Mesenchymal stem cell (in vitro differentiated cells and primary cell): ENCODE data around the gene CDKN2B. TPM values are rescaled to one million over a fixed set of nuclear protein-coding genes. Genes with fewer than 3 reads are reported as not detected.
"Not testable (repeated sequence)": the region's sequence is repeated elsewhere in the genome, so short reads cannot be mapped to it uniquely, and the experiment has no call there.

Experiments used
- DNase-seq: peaks from one replicate; pipeline ENCODE4 v3.0.0-alpha.2; 2013
- H2AFZ ChIP-seq: one replicate; pipeline ENCODE4 v1.6.1; 2013; ENCODE audit warnings: low read depth, mild to moderate bottlenecking, control low read depth, inconsistent platforms, low read length, moderate library complexity
- H2AK5ac ChIP-seq: 2 replicates; pipeline ENCODE4 v1.6.1; 2013; ENCODE audit warnings: low read length, moderate library complexity, mild to moderate bottlenecking, inconsistent platforms; ENCODE audit not compliant: severe bottlenecking
- H2BK120ac ChIP-seq: one replicate; pipeline ENCODE4 v1.6.1; 2013; ENCODE audit warnings: low read depth, mild to moderate bottlenecking, inconsistent platforms, low read length, moderate library complexity
- H2BK12ac ChIP-seq, 2 experiments: one replicate each; pipeline ENCODE4 v1.6.1; 2013; ENCODE audit warnings: inconsistent platforms in 2 of 2, low read length in 2 of 2, mild to moderate bottlenecking in 2 of 2, moderate library complexity in 2 of 2, control low read depth in 1 of 2
- H2BK15ac ChIP-seq: one replicate; pipeline ENCODE4 v1.6.1; 2013; ENCODE audit warnings: mild to moderate bottlenecking, low read depth, inconsistent platforms; ENCODE audit not compliant: poor library complexity, severe bottlenecking
- H2BK5ac ChIP-seq: 2 replicates; pipeline ENCODE4 v1.6.1; 2013; ENCODE audit warnings: low read depth, mild to moderate bottlenecking, low read length, control low read depth, inconsistent platforms; ENCODE audit not compliant: poor library complexity, severe bottlenecking
- H3K14ac ChIP-seq, 2 experiments: one replicate each; pipeline ENCODE4 v1.6.1; 2013; ENCODE audit warnings: inconsistent platforms in 2 of 2, low read length in 2 of 2, control low read depth in 1 of 2, mild to moderate bottlenecking in 1 of 2, moderate library complexity in 1 of 2
- H3K18ac ChIP-seq, 2 experiments: one replicate each; pipeline ENCODE4 v1.6.1; 2013; ENCODE audit warnings: inconsistent platforms in 2 of 2, low read length in 2 of 2, control low read depth in 1 of 2, low read depth in 1 of 2, mild to moderate bottlenecking in 1 of 2
- H3K23ac ChIP-seq, 2 experiments: one replicate each; pipeline ENCODE4 v1.6.1; 2013; ENCODE audit warnings: inconsistent platforms in 2 of 2, low read length in 2 of 2, mild to moderate bottlenecking in 2 of 2, moderate library complexity in 2 of 2, control low read depth in 1 of 2
- H3K27ac ChIP-seq: 2 replicates; pipeline ENCODE4 v1.5.1; 2013; ENCODE audit warnings: mild to moderate bottlenecking, moderate library complexity, low read length, control low read depth, inconsistent platforms; ENCODE audit not compliant: poor library complexity, severe bottlenecking
- H3K27me3 ChIP-seq, 2 experiments: 2 replicates each; pipeline versions ENCODE4 v1.6.1 to v1.7.0; 2013; ENCODE audit warnings: low read length in 2 of 2, mild to moderate bottlenecking in 2 of 2, moderate library complexity in 2 of 2, control low read depth in 1 of 2, inconsistent platforms in 1 of 2; ENCODE audit not compliant: control insufficient read depth in 1 of 2, insufficient read depth in 1 of 2
- H3K36me3 ChIP-seq, 2 experiments: 2 replicates each; pipeline versions ENCODE4 v1.6.1 to v1.7.0; 2013; ENCODE audit warnings: low read length in 2 of 2, control low read depth in 1 of 2, inconsistent platforms in 1 of 2, low read depth in 1 of 2, mild to moderate bottlenecking in 1 of 2; ENCODE audit not compliant: insufficient read depth in 2 of 2, control insufficient read depth in 1 of 2
- H3K4ac ChIP-seq, 2 experiments: one replicate each; pipeline ENCODE4 v1.6.1; 2013; ENCODE audit warnings: inconsistent platforms in 2 of 2, low read length in 2 of 2, mild to moderate bottlenecking in 2 of 2, moderate library complexity in 2 of 2, control low read depth in 1 of 2, low read depth in 1 of 2
- H3K4me1 ChIP-seq: 2 replicates; pipeline ENCODE4 v1.6.1; 2013; ENCODE audit warnings: low read depth, low read length, control low read depth; ENCODE audit not compliant: control insufficient read depth, insufficient read depth
- H3K4me2 ChIP-seq: 2 replicates; pipeline ENCODE4 v1.6.1; 2013; ENCODE audit warnings: low read length, mild to moderate bottlenecking, inconsistent platforms; ENCODE audit not compliant: poor library complexity, severe bottlenecking
- H3K4me3 ChIP-seq, 2 experiments: 2 replicates each; pipeline versions ENCODE4 v1.5.1 to v1.7.0; 2013; ENCODE audit warnings: low read length in 2 of 2, mild to moderate bottlenecking in 2 of 2, control low read depth in 1 of 2, low read depth in 1 of 2; ENCODE audit not compliant: insufficient read depth in 1 of 2
- H3K79me1 ChIP-seq: replicated peaks from 2 replicates; pipeline ENCODE4 v1.6.1; 2013; ENCODE audit warnings: mild to moderate bottlenecking, control low read depth, low read length, inconsistent platforms; ENCODE audit not compliant: poor library complexity, severe bottlenecking
- H3K9ac ChIP-seq: 2 replicates; pipeline ENCODE4 v1.7.0; 2013; ENCODE audit warnings: mild to moderate bottlenecking, low read length, moderate library complexity
- H3K9me3 ChIP-seq: 2 replicates; pipeline ENCODE4 v1.7.0; 2013; ENCODE audit warnings: mild to moderate bottlenecking, low read length; ENCODE audit not compliant: control insufficient read depth
- H4K8ac ChIP-seq: one replicate; pipeline ENCODE4 v1.6.1; 2013; ENCODE audit warnings: inconsistent platforms, mild to moderate bottlenecking, low read length, moderate library complexity
- H4K91ac ChIP-seq: one replicate; pipeline ENCODE4 v1.6.1; 2013; ENCODE audit warnings: mild to moderate bottlenecking, low read length, inconsistent platforms
- WGBS: methylation state at CpG from one replicate; pipeline ENCODE4 v1.1.7; 2013; ENCODE audit warnings: mixed read lengths; 5-methylcytosine and 5-hydroxymethylcytosine counted together
- polyA plus RNA-seq, 2 experiments: library from polyadenylated mRNA; stranded (reverse); fragments of 200-250 nt; gene quantifications; one replicate each; pipeline ENCODE4 v1.2.3, GENCODE V29; 2013

The CDKN2B gene, protein sequence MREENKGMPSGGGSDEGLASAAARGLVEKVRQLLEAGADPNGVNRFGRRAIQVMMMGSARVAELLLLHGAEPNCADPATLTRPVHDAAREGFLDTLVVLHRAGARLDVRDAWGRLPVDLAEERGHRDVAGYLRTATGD
- polyA plus RNA-seq (2013, experiment 1 of 2), result 36.2 TPM
- polyA plus RNA-seq (2013, experiment 2 of 2), result 34.9 TPM

DNA sequence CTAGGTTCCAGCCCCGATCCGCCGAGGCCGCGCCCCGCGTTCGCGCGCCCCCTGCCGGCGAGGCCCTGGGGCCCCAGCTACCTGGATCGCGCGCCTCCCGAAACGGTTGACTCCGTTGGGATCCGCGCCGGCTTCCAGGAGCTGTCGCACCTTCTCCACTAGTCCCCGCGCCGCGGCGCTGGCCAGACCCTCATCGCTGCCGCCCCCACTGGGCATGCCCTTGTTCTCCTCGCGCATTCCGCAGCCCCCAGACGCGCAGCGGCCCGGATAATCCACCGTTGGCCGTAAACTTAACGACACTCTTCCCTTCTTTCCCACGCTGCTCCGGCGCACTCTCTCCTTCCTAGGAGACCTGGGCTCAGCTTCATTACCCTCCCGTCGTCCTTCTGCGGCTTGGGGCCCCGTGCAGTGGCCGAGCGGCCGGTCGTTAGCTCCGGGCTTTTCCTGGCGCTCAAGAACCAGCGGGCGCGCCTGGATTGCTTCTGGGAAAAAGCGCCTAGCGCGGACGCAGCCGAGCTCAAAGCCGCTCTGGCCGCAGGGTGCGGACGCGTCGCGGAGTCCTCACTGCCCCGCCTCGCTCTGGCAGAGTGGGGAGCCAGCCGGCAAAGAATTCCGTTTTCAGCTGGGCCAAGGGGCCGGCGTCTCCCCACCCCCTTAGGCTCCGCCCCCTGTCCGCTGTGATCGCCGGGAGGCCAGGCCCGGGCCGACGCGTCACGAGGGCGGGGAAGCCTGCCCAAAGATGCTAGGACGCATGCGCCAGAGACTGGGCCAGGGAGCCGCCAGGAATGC, at the start of gene CDKN2B:
CDKN2B (minus strand) TSS at position 589 of the 789 bp plus-strand sequence; CDS start at position 237, 352 bp downstream.
- H2BK12ac ChIP-seq, result peak within 1 kb of the TSS; percentile 51 to 79

DNA sequence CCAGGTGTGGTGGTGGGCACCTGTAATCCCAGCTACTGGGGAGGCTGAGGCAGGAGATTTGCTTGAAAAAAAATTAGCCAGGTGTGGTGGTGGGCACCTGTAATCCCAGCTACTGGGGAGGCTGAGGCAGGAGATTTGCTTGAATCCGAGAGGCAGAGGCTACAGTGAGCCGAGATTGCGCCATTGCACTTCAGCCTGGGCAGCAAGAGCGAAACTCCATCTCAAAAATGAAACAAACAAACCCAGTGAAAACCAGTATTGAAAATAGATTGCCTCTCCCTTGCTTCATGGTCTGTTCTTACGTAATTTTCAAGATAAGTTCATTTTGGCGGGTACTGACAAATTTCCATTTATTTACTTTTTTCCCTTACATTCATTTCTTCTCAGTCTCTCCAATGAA, 48.9 kb upstream of the CDKN2B start:
- not testable (repeated sequence) for H3K18ac ChIP-seq, H2AFZ ChIP-seq
- 97% methylated on average over 6 of the region's 6 CpGs for WGBS

More for the DNA sequence above, at the start of gene CDKN2B:
- peak; percentile 97 for DNase-seq
- peak within 1 kb of the TSS; percentile 21 to 82 for H3K14ac ChIP-seq
- peak within 1 kb of the TSS; percentile 85 for H4K8ac ChIP-seq
- no peaks in the 10 kb centered on the region for H3K27me3 ChIP-seq
- H3K4me2 ChIP-seq, result peak within 1 kb of the TSS; percentile 92
- H2AFZ ChIP-seq, result peak within 1 kb of the TSS; percentile 46
- peak within 1 kb of the TSS; percentile 95 to 97 for H3K18ac ChIP-seq
- no peak within 1 kb of the TSS for H2AK5ac ChIP-seq
- H3K23ac ChIP-seq, result peak within 1 kb of the TSS in 1 of 2 experiments; percentile 46
- no peaks in the 10 kb centered on the region for H3K9me3 ChIP-seq
- peak within 1 kb of the TSS; percentile 98 for H3K9ac ChIP-seq
- peak within 1 kb of the TSS; percentile 95 for H2BK5ac ChIP-seq
- peak within 1 kb of the TSS; percentile 96 for H3K27ac ChIP-seq
- H3K4me3 ChIP-seq, result peak within 1 kb of the TSS; percentile 89 to 93
- no peak within 1 kb of the TSS for H2BK15ac ChIP-seq
- peak within 1 kb of the TSS; percentile 97 for H2BK120ac ChIP-seq
- peak within 1 kb of the TSS; percentile 87 to 94 for H3K4ac ChIP-seq
- WGBS, result under 1% methylated on average over 86 of the region's 86 CpGs
- peaks cover 18 to 25% of the 10 kb centered on the region in 2 experiments for H3K36me3 ChIP-seq
- H3K4me1 ChIP-seq, result peaks cover 13% of the 10 kb centered on the region
- peak within 1 kb of the TSS; percentile 88 for H4K91ac ChIP-seq
- H3K79me1 ChIP-seq, result peaks cover 21% of the 10 kb centered on the region

DNA sequence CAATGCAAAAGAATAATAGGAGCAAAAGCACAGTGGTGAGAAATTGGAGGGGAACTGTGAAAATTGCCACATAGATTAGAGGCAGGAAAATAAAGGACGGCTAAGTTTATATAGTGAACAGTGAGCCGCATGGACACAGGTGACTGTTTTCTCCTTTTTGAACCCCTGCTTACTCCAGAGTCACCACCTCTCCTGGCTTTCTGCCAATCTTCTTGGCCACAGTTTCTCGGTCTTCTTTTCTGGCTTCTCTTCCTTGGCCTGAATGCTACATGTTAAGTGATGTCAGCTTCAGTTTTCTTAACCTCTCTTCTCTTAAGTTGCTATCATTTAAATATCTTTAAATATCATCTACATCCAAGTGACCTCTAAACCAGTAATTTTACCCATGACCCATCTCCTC, 47.3 kb upstream of the CDKN2B start:
- DNase-seq, result no peak
- WGBS, result over 99% methylated on average over 3 of the region's 3 CpGs
- peaks cover 6 to 15% of the 10 kb centered on the region in 2 experiments for H3K36me3 ChIP-seq
- no peak overlapping the region for H3K9ac ChIP-seq
- no peak overlapping the region for H3K23ac ChIP-seq
- H2BK5ac ChIP-seq, result no peak overlapping the region
- H4K91ac ChIP-seq, result no peak overlapping the region
- no peak overlapping the region for H2AK5ac ChIP-seq
- H3K4me2 ChIP-seq, result no peak overlapping the region
- H2AFZ ChIP-seq, result no peak overlapping the region
- no peaks in the 10 kb centered on the region for H3K79me1 ChIP-seq
- no peaks in the 10 kb centered on the region for H3K27me3 ChIP-seq
- H4K8ac ChIP-seq, result no peak overlapping the region
- H3K9me3 ChIP-seq, result no peaks in the 10 kb centered on the region
- H3K4me3 ChIP-seq, result no peak overlapping the region
- H2BK12ac ChIP-seq, result no peak overlapping the region
- H2BK15ac ChIP-seq, result no peak overlapping the region
- no peaks in the 10 kb centered on the region for H3K4me1 ChIP-seq
- no peak overlapping the region for H3K18ac ChIP-seq
- no peak overlapping the region for H3K14ac ChIP-seq
- H3K4ac ChIP-seq, result no peak overlapping the region
- no peak overlapping the region for H2BK120ac ChIP-seq
- H3K27ac ChIP-seq, result no peak overlapping the region

More for the DNA sequence above, 48.9 kb upstream of the CDKN2B start:
- H3K4me3 ChIP-seq, H3K27ac ChIP-seq, H3K79me1 ChIP-seq, H3K9ac ChIP-seq, H3K4ac ChIP-seq, H2BK120ac ChIP-seq, H2BK15ac ChIP-seq, DNase-seq, H3K14ac ChIP-seq, H2BK5ac ChIP-seq, H2BK12ac ChIP-seq, H2AK5ac ChIP-seq, H3K23ac ChIP-seq, H4K8ac ChIP-seq, H3K27me3 ChIP-seq, H3K4me2 ChIP-seq, H3K4me1 ChIP-seq, H4K91ac ChIP-seq, H3K9me3 ChIP-seq: not testable (repeated sequence)
- peaks cover 6 to 15% of the 10 kb centered on the region in 2 experiments for H3K36me3 ChIP-seq

- Histone ChIP-seq H4K8ac (no peak overlapping the region), H3K9me3 (no peaks in the 10 kb centered on the region), H4K91ac (no peak overlapping the region), H3K4me2 (no peak overlapping the region), H3K23ac (no peak overlapping the region), H2BK120ac (no peak overlapping the region), H2BK12ac (no peak overlapping the region), H3K4me3 (no peak overlapping the region), H3K18ac (no peak overlapping the region), H3K4me1 (no peaks in the 10 kb centered on the region), H2AFZ (no peak overlapping the region), H3K27ac (no peak overlapping the region), H3K36me3 (peaks cover 6 to 15% of the 10 kb centered on the region in 2 experiments), H3K79me1 (no peaks in the 10 kb centered on the region), H2AK5ac (no peak overlapping the region), H3K4ac (no peak overlapping the region), H3K14ac (no peak overlapping the region), H2BK15ac (no peak overlapping the region), H2BK5ac (no peak overlapping the region), H3K9ac (no peak overlapping the region), H3K27me3 (no peaks in the 10 kb centered on the region)
- no peak for DNase-seq
These were observed 46.0 kb upstream of the CDKN2B start for GRCh38 chr9:22055090-22055489.
